GM18517 (cell line): ENCODE data around the gene KIDINS220.

ENCODE experiments used
- ATAC-seq: cut with Tn5 transposase; IDR thresholded peaks from one replicate; pipeline ENCODE4 v1.9.1; 2021; ENCODE audit warnings: mild to moderate bottlenecking, moderate library complexity; ENCODE audit not compliant: unreplicated experiment

Gene KIDINS220

DNA sequence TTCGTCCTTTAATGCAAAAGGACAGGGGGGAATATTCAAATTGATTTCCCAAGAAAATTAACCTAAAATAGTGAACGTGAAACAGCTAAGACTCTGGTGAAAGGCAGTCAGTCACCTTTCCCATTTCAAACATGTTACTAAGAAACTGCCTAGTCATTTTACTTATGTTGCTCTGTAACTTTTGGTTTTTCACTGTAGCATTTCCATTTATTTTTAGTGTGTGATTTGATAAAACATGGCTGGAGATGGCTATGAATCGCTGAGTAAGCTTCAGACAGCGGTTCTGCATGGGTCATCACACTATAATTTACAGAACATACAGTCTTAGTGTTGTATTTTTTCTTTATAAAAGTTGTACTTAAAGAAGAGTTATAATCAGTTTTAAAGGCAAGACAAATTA, 16.0 kb upstream of the KIDINS220 start:
- ATAC-seq, result no peak

DNA sequence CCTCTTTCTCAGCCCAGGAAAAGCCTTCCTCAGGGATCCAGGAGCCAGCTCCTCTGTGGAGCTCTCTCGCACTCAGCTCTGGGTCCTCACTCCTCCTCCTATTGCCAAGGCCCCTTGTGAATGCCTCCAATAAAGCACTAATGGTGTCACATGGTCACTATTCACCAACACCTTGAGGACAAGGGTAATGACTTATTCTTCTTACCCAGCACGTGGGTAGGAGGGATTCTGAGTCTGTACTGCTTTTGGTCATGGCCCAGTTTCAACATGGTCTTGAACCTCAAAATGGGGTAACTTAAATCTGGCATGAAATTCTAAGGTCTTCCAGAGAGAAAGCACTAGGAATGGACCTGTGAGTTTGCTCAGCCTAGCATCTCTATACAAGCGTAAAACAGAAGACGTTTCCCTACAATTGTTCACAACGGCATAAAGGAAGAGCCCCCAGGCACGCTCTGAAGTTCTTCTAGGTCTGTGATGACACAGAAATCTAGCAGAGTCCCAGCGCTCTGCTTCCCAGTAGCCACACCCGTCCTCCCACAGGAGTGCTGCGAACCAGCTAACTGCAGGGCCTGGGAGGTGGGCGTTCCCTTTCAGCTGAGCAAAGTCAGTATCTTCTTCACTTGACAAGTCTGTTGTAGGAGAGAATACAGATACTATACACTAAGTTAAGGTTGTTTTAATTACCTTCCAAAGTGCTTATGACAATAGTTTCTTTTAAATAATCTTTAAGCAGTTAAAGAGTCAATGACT, 14.6 kb upstream of the KIDINS220 start:
- no peak for ATAC-seq

DNA sequence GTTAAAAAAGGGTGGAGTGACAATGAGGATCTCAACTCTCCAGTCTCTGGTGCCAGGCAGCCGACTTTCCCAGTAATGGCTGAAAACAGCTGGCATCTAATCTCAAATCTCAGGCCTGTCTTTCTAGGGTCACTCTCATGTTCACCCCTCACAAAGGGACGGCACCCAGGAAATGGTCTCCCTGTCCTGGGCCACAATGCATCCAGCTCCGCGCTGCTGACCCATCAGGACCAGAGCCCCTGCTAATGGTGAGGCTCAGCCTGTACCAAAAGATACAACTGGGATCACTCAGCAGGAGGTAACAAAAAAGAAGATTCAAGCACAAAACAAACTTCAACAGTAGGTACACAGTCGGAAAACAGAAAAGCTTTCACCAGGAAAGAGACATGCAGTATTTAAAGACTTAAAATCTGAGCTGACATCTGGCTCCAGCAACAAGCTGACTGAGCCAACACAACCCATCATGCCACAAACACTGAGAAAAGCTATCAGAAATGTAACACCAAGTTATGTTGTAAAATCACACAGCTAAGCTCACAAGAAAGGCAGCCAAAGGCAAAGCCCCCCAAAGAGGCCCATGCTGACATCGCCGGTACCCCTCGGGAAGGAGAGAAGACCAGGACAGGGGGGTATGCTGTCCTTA, 13.6 kb upstream of the KIDINS220 start:
- ATAC-seq, result no peak

DNA sequence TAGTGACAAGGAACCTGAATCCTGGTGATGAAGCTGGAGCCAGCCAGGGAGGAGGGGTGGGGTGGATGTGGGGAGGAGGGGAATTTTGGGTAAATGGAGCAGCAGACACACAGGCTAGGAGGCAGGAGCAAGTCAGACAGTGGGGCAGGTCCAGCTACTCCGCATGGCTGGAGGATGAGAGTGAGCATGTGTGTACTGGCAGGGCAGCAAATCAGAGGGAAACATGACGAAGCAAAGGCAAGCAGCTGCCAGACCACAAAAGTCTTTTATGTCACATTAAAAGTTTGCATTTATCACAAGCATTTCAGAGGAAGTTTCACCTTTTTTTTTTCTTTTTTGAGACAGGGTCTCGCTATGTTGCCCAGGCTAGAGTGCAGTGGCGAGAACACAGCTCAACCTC, 11.9 kb upstream of the KIDINS220 start:
- ATAC-seq, result no peak

DNA sequence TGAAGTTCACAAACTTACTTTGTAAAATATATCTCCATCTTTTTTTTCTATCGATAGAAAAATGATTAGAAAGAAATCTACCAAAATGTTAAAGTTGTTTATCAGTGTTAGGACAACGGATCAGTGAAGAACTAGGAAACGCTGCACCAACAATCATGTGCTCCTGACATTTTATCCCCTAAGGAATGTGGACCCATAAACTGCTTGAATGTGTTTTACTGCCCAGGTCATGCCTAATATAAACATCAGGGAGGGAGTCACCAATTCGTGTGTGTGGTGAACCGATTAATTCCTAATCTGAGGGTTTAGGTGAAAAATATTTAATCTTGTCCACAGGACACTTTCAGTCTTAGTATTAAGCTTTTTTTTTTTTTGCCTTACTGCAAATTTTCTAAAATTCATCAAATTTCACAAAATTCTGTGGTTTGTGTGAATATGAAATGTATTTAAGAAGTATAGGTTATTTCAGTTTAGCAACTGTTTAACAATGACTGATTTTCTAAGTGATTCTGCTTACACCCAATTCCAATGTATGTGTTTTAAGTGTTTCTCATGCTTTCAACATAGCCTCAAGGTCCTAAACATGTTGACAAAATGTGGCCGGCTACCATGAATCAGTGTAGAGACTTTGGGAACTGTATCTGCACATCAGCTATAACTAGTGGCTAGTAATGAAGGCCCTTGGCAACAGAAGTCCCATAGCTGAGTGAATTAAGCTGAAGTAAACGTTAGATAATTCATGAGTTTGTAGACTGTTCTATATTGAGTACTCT, 11.1 kb upstream of the KIDINS220 start:
- ATAC-seq, result no peak

DNA sequence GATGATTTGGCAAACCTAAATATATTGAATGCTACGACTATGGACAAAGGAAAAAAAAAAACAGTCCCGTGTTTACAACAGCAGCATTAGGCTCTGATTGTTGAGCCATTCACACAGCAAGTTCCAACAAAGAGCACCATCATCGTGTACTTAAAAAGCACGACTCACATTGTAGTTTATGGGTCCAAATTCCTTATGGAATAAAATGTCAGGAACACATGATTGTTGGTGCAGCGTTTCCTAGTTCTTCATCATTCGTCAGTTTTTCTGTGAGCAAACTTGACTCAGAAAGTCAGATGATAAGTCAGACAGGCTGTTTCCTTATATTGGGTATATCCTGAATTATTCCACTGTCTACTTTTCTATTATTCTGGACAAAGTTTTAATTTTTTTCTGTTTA, 10.0 kb upstream of the KIDINS220 start:
- ATAC-seq, result no peak

DNA sequence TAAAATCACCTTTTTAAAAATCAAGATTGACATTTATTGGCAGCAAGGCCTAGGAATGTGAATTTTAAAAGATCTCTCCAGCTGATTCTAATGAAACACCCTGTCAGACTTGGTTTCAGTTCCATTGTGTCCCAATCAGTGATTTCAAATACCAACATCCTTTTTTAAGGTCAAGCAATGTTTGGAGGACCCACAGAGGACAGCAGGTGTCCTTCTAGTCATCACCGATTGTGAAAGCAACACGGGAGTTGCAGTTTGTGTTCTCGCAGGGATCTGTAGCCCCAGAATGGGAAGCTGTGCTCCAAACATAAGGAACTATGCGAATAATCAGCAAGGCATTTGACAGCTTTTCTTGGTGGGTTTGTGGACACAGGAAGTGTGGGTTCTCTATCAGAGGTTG, 4.5 kb upstream of the KIDINS220 start:
- ATAC-seq, result no peak

DNA sequence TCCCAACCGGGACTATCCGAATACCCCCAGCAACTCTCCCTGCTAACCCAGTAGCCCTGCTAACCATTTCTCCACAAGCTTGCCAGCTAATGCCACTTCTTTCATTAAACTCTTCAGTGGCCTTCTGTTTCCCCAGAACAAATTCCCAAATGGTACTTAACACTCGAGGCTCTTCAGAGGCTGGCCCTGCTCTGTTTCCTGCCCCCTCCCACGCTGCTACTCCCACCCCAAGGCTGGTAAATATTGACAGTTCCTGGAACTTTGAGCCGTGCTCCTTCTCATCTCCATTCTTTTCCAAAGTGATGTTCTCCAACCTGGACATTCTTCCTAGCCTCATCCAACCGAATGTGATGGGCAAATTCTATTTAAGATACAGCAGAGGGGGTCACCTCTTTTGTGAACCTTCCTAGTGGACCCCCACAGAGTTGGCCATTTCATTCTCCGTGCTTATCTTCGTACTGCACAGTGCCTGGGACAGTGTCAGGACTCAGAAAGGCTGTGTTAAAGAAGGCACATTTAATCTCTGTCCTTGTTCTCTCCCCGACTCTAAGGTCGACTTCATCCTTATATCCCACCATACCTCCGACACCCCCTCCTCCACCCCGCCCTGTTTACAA, 3.2 kb upstream of the KIDINS220 start:
- no peak for ATAC-seq

DNA sequence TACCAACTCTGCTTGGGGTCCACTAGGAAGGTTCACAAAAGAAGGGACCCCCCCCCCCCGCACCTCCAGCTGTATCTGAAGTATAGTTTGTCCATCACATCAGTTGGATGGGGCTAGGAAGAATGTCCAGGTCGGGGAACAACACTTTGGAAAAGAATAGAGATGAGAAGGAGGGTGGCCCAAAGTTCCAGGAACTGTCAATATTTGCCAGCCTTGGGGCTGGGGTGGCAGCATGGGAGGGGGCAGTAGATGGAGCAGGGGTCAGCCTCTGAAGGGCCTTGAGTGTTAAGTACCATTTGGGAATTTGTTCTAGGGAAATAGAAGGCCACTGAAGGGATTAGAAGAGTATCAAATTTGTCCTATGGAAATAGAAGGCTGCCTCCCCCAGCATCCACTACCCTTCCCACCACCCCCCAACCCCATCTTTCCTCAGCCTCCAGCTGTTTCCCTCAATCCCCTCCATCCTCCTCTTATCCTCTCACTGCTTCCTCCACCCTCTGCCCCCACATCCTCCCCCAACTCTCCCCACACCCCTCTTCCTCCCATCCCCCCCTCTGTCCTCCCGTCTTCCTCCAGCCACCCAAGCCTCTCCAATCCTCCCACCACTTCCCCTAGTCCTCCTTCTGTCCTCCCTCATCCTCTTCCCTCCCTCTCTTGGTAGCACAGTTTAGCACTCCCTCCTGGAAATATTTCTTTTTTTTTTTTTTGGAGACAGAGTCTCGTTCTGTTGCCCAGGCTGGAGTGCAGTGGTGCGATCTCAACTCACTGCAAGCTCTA, 2.0 kb upstream of the KIDINS220 start:
- ATAC-seq, result no peak

DNA sequence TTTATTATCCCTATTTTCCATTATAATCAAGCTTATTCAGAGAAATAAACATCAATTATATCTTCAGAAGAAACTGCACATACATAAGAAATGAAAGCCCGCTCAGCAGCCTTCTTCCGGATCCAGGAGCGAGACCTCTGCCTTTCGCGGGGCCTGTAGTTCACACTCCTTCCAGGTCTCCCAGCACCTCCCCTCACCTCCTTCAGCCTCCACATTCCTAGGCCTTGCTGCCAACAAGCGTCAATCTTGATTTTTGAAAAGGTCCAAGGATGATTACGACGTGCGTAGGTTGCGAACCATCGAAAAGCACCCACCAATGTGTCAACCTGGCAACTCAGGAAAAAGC, 355 bp upstream of the KIDINS220 start:
- no peak for ATAC-seq

DNA sequence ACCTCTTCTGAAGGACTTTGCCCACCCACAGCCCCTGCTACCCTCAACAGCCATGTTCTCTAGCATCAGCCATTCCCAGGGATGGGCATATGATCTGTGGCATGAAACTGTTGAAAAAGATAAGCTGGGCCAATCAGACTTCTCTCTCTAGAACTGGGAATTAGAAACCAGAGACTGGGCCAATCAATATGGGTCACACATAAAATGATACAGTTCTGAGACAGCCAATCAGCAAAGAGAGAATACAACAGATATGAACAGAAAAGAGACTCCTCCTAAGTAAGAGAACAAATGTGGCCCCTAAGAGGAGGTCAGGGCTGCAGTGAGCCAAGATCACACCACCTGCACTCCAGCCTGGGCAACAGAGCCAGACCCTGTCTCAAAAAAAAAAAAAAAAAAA, 2.1 kb downstream of the KIDINS220 start:
- no peak for ATAC-seq

DNA sequence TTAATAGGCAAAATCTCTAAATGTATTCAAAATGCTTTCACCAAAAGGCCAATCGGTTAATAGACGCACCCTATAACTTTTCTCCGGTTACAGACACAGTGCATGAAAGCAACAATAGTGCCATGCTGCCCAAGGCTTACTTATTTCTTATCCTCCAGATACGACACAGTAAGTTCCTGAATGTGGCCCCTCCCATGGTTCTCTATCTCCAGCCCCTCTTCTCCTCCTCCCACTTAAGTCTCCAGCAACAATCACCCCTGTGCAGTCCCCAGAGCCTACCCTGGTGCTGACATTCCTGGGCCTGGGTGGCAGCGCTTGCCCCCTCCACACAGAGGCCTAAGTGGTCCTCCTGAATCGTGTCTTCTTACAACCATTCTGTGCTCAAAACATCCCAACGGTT, 3.6 kb downstream of the KIDINS220 start:
- no peak for ATAC-seq

DNA sequence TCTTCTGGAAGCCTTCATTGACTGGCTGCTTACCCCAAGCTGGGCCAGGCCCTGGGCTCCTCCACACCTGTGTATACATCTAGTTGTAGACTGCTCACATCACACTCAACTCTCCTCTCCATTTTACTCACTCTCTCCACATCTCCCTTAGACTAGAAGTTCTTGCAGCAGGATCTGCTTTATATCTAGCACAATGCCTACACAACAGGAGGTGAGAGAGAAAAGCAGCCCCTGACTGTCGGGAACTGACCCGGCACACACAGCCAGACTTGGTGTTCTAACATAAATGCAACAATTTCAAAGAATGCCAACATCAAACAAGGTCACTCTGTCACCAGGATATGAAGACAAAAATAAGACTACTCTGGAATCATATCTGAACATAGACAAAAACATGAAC, 5.9 kb downstream of the KIDINS220 start:
- no peak for ATAC-seq

DNA sequence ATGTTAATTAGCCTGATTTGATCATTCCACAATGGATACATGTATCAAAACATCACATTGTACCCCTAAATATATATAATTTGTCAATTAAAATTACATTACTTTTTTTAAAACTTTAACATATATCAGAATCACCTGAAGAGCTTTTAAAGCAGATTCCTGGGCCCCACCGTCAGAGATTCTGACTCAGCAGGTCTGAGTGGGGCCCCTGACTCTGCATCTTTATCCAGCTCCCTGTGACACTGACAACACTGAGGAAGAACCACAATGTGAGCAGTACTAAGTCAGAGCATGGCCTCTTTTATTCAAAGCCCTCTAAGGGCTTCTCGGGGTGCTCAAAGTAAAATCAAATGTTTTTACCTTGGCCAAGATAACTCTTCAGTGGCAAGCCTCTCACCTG, 9.7 kb downstream of the KIDINS220 start:
- ATAC-seq, result no peak

DNA sequence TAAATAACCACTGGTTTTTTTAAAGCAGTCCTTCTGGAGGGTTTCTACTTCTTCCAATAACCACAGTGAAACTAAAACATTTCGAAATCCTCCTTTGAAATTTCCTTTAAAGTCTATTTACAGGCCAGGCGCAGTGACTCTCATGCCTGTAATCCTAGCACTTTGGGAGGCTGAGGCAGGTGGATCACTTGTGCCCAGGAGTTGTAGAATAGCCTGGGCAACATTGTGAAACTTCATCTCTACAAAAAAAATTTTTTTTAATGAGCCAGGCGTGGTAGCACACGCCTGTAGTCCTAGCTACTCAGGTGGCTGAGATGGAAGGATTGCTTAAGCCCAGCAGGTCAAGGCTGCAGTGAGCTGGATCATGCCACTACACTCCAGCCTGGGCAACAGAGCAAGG, 15.2 kb downstream of the KIDINS220 start:
- no peak for ATAC-seq

DNA sequence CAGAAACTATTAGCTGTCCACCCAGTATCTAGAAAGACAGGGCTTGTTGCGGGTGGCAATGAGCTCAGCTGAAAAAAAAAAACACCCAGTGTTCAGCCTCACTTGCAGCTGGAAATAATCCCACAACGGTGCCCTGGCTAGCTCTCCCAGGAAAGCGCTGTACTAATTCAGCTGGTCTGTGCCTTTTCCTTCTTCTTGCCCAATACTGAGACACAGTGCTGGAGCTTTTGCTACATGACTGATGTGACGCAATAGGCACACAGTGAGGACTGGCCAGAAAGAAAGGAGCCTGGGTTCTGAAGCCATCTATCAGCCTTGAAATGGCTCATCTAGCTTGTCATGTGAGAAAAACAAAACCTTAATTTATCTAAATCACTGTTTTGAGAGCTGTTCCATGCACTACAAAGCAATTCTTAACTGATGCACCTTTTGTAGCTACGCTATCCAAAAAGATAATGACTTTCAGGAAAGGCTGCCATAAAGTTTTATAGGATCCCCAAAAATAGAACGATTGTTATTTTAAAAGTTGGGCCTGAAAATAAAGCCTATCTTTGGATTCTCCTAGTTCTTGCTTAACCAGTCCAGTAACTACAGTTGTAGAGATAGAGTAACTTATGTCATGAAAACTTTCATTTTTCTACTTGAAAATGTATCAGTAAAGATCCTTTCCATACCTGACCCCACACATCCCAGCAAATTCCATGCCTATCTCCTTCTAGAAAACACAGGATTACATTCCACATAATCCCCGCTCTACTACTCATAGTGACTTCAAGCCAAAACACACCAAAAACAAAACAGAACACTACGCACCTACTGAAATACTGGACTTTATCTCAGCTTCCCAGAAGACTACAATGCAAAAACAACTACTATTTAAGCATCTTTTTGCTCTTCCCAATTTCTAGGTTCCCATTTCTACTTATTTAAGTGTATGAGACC, 15.9 kb downstream of the KIDINS220 start:
- ATAC-seq, result no peak

DNA sequence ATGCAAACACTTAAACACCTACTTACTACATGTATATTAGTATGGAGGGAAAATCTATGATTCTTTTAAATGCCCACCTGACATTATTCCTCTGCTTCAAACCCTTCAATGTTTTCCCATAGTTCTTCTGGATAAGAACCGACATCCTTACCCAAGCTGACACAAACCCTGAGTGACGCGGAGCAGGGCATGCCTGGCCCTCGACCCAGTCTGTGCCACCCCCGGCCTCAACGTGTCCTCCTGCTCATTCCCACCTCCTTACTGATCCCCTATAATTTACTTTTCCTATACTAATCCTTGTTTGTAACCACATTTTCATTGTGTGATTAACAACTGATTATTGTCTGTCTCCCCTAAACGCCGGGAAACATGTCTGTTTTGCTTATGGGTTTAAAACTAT, 17.5 kb downstream of the KIDINS220 start:
- no peak for ATAC-seq

DNA sequence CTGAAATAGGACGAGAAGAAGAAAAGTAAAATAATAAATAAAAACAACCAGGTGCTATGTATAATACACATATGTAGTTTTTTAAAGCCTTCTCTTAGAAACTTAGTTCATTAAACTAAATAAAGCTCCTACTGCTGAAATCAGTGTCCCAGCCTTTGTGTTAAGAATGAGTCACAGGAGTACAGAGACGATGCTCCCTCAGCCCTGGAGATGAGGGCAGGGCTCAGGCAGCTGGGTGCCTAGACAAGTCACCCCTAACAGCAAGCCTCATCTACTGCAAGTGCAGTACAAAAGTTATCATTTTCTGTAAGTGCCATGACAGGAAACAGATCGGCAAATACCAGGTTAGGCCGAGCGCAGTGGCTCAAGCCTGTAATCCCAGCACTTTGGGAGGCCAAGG, 18.2 kb downstream of the KIDINS220 start:
- ATAC-seq, result no peak

DNA sequence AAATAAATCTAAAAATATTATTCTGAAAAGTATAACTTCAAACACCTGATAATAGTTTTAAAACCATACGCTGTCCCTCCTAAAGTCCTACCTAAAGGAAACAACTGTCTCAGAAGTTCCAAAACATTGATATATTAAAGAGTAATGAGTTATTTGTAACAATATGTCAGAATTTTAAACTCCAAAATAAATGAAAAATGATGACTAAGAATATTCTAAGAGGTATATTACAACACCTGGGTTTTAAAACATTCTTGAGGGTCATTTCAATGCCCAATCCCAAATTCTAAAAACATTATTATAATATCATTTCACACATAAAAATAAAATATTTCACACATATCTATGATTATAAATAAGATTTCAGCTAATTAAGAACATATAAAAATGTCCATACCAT, 20.2 kb downstream of the KIDINS220 start:
- ATAC-seq, result no peak
